ENCODE results near the gene SUSD5. TPM values are rescaled to one million over a fixed set of nuclear protein-coding genes. Genes with fewer than 3 reads are reported as not detected.

SUSD5 gene
- total RNA-seq, 4 donors from 2014 or later = 0.33 to 2.0 (median 0.45) TPM

DNA sequence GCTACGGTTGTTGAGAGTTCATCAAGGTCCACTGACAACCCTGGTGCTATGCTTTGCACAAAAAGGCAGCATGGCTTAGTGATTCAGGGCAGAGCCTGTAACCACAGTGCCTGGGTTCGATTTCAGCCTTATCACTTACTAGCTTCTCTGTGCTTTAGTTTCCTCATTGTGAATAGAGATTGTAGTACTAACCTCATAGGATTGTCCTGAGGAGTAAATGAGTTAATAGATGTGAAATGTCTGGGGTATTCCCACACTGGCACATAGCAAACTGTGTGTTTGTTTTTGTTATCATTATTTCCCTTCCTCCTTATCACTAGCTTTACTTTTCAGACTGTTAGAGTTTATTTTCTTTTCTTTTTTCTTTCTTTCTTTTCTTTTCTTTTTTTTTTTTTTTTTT is 88.5 kb downstream of the SUSD5 start:
- TF ChIP-seq, protein P1, sequence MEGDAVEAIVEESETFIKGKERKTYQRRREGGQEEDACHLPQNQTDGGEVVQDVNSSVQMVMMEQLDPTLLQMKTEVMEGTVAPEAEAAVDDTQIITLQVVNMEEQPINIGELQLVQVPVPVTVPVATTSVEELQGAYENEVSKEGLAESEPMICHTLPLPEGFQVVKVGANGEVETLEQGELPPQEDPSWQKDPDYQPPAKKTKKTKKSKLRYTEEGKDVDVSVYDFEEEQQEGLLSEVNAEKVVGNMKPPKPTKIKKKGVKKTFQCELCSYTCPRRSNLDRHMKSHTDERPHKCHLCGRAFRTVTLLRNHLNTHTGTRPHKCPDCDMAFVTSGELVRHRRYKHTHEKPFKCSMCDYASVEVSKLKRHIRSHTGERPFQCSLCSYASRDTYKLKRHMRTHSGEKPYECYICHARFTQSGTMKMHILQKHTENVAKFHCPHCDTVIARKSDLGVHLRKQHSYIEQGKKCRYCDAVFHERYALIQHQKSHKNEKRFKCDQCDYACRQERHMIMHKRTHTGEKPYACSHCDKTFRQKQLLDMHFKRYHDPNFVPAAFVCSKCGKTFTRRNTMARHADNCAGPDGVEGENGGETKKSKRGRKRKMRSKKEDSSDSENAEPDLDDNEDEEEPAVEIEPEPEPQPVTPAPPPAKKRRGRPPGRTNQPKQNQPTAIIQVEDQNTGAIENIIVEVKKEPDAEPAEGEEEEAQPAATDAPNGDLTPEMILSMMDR (IDR thresholded peaks at IDR 0.05; ENCODE audit: low read depth) = no peak

DNA sequence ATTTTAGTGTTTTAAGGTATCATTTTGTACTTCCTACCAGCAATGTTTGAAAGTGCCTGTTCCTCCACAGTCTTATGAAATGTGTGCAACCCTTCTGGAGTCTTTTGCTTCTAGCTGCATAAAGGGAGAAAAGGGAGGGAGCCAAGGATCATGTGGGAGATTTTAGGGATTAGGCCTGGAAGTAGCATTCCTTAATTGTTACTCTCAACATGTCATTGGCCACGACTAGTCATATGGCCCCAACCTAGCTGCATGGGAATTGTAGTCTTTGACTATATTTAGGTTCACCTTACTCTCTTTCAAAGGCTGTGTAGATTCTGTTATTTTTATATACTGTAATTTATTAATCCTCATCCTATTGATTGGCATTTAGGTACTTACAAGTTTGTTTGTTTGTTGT is 89.9 kb downstream of the SUSD5 start:
- TF ChIP-seq, protein P1 (IDR thresholded peaks at IDR 0.05; ENCODE audit: low read depth) = no peak

DNA sequence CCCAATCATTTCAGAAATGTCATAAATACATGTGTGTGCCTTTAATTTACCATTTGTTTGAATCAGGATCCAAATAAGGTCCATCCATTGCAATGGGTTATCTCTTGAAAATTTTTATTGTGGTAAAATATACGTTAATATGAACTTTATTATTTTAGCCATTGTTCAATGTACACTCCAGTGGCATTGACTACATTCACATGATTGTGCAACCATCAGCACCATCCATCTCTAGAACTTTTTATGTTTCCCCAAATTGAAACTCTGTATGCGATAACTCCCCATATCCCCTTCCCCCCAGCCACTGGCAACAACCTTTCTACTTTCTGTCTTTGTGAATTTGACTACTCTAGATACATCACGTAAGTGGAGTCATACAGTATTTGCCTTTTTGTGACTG is 92.8 kb downstream of the SUSD5 start:
- TF ChIP-seq, protein P1 (IDR thresholded peaks at IDR 0.05; ENCODE audit: low read depth) = no peak

DNA sequence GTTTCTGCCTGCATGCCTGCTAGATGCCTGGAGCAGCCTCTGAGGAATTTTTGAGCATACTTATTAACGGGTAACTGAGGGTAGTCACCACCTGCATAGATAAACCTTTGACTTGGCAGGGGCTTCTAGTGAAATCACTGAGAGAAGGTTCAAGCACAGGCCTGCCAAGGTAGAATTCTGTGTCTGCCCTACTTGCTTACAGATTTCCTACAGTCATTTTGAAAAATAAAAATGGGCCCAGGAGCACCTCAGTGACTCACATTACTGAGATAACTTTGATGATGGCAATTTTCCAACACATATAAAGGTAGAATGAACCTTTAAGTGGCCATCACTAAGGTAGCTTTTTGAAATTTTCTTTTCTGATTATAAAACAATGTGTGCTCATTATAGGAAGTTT is 94.0 kb downstream of the SUSD5 start:
- TF ChIP-seq, protein P1 (IDR thresholded peaks at IDR 0.05; ENCODE audit: low read depth) = no peak

DNA sequence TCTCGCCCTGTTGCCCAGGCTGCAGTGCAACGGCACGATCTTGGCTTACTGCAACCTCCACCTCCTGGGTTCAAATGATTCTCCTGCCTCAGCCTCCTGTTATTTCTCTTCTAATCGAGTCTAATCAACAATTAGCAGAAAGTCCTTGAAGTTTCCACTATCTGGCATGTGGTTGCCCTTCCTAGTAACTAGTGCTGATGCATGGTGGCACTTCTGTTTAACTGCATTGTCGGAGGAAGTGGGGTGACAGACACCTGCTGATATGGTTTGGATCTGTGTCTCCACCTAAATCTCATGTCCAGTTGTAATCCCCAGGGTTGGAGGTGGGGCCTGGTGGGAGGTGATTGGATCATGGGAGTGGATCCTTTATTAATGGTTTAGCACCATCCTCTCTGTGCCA is 95.6 kb downstream of the SUSD5 start:
- TF ChIP-seq, protein P1 (IDR thresholded peaks at IDR 0.05; ENCODE audit: low read depth) = no peak

DNA sequence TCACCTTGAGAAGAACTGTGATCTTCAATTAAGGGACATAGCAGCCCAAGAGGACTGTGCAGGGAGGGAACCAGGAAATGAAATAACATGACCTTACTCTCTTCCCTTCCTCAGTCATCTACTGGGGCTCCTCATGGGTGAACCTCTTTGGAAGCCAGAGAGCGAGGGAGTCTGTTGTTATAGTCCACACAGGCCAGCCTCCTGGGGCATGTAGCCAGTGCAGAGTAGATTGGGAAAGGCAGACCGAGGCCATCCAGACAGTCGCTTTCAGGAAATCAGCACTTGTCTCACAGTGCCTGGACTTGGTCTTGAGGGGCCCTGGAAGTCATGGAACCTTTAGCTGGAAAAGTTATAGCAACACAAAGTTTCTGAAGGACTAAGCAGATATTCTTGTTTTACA is 98.7 kb downstream of the SUSD5 start:
- TF ChIP-seq, protein P1 (IDR thresholded peaks at IDR 0.05; ENCODE audit: low read depth) = no peak

DNA sequence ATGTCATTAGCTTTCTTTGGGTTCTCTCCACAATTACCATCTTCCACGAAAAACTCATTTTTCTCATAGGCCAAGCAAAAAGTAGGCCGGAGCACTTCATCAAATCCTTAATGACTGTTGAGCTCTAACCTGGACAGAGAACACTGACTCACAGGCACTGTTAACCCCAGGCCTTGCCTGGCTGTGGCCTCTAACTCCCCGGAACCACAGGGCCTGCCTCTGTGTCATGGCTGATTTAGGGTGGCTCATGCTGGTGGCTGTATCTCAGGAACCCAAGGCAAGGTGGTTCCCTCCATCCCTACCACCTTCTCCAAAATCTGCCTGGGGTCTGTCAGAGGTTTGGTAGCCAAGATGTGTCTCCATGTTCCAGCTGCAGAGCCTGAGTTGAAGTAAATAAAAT is 101.1 kb downstream of the SUSD5 start:
- TF ChIP-seq, protein P1 (IDR thresholded peaks at IDR 0.05; ENCODE audit: low read depth) = no peak

Data from subcutaneous adipose tissue (tissue), 4 donors.